ENCODE data around the gene GPR176.

DNA sequence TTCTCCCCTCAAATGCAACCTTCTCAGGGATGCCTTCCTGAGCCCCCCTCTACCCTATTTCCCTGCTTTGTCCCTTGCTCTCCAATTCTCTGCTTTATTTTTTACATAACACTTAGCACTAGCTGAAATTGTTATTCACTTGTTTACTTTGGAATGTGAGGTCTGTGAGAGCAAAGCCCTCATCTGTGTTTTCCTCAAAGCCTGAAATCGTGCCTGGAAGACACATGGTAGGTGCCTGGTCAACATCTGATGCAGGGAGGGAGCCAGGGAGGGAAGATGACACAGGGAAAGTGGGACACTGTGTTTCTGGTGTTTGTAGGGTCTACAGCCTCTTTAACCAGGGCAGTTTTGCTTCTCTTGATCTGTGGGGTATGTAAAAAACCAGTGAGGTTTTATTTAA, 37.4 kb upstream of the GPR176 start:
- TF ChIP-seq, protein P1, sequence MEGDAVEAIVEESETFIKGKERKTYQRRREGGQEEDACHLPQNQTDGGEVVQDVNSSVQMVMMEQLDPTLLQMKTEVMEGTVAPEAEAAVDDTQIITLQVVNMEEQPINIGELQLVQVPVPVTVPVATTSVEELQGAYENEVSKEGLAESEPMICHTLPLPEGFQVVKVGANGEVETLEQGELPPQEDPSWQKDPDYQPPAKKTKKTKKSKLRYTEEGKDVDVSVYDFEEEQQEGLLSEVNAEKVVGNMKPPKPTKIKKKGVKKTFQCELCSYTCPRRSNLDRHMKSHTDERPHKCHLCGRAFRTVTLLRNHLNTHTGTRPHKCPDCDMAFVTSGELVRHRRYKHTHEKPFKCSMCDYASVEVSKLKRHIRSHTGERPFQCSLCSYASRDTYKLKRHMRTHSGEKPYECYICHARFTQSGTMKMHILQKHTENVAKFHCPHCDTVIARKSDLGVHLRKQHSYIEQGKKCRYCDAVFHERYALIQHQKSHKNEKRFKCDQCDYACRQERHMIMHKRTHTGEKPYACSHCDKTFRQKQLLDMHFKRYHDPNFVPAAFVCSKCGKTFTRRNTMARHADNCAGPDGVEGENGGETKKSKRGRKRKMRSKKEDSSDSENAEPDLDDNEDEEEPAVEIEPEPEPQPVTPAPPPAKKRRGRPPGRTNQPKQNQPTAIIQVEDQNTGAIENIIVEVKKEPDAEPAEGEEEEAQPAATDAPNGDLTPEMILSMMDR (IDR thresholded peaks at IDR 0.05; ENCODE audit: poor library complexity, severe bottlenecking): no peak
- TF ChIP-seq POLR2AphosphoS5 (IDR thresholded peaks at IDR 0.05) (no peak), RAD21 (conservative IDR thresholded peaks at IDR 0.05) (no peak), EZH2 (IDR thresholded peaks at IDR 0.05; ENCODE audit: borderline replicate concordance, insufficient read depth, low read length, poor library complexity, severe bottlenecking) (no peak), SMC3 (conservative IDR thresholded peaks at IDR 0.05; ENCODE audit: poor library complexity) (no peak), MXI1 (conservative IDR thresholded peaks at IDR 0.05; ENCODE audit: poor library complexity, severe bottlenecking) (no peak), TAF1 (IDR thresholded peaks at IDR 0.05; ENCODE audit: low read depth) (no peak)
